NCI-H1417 (cell line): Measurements from ENCODE around the gene PPFIA4.

Source experiments
- DNase-seq, 3 experiments: peaks; one replicate each; lab custom pipeline; 2025; lab: John Stamatoyannopoulos, UW

The PPFIA4 gene

DNA sequence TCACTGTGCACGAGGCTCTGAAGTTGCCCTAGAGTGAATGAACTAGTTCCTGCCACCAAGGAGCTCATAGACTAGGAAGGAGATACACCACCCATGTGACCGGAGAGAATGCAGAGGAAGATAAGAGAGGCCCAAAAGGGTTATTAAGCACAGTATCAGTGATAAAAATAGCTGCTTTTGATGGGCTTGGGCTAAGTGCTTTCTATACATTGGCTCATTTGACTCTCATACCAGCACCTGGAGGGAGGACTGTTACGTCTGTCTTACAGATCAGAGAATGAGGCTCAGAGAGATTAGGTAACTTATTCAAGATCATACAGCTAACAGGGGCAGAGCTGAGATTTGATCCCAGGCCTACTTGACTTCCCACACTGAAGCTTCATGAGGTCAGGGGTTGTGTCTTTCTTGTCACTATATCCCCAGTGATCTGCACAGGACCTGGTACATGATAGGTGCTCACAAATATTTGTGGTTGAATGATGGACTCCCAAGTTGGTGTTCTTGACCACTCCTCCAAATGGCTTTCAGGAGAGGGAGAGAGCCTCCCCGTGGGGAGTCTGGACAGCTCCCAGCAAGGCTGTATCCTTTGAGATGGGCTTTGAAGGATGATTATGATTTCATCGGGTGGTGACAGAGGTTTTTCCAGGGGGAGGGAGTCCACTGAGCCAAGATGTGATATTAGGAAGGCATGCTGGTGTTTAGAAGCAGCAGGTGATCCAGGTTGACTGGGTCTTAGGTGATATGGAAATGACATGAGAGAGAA is 14.4 kb downstream of the PPFIA4 start:
- no peak for DNase-seq

DNA sequence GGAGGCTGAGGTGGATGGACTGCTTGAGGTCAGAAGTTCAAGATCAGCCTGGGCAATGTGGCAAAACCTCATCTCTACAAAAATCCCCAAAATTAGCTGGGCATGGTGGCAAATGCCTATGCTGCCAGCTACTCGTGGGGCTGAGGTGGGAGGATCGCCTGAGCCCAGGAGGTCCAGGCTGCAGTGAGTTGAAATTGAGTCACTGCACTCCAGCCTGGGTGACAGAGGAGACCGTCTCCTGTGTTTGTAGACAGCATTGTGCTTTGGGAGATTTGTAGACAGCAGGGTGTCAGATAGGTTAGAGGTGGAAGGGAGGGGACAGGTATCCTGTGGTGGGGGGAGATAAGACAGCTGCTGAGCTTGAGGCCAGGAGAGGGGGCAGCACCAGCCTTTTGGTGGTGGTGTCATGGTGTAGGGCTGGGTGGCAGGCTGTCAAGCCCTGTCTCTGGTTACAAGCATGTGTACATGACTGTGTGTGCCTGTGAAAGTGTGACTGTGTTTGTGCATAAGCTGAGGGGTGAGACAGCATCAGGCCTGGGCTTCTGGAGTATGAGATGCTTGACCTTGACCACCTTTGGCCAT is 15.2 kb downstream of the PPFIA4 start:
- no peak for DNase-seq

DNA sequence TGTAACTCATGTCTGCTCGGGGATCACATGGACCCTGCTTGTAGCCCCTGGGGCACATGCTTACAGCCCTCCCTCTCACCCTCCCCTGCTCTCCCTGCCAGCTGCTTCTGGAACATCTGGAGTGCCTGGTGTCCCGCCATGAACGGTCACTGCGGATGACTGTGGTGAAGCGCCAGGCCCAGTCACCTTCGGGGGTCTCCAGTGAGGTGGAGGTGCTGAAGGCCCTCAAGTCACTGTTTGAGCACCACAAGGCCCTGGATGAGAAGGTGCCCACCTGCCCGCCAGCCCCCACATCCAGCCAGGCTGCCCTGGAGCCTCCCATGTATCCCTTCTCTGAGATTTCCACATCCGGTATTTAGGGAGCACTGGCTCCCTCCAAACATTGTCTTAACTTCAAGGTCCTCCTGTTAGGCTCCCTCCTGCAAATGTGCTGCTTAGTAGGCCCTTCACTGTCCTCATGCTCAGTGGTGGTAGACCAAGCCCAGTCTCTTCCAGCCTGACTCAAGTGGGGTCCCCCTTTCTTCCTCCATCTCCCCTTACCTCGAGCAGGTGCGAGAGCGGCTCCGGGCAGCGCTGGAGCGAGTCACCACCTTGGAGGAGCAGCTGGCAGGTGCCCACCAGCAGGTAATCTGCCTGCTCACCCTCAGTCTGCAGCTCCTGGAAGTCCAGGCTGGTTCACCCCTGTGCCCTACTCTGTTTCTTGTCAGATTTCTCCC is 17.7 kb downstream of the PPFIA4 start:
- no peak for DNase-seq

DNA sequence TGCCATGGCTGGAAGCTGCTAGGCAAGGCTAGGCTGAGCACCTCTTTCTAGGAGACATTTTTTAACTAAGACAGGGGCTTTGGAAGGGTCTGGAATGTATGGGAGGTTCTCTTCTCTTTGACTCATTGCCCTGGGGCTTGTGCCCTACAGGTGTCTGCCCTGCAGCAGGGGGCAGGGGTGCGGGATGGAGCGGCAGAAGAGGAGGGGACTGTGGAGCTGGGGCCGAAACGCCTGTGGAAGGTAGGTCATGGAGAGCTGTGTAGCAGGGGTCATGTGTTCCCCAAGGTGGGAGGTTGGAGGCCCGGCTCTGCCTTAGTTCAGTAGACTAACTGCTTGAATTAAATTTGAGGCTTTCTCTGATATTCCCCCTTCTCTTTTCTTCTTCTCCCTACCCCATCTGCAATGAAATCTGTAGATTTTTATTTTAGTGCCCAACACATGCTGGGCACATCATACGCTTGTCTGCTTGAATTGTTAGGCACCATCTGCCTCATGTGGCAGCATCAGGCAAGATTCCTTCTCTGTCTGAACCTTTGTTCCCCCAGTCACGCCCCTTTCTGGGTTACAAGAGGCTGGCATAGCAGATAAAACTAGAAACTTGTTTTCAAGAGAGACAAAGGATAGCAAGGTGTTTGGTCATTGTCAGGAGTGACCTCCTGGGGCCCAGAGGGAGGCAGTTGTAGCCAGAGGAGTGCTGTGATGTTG is 18.4 kb downstream of the PPFIA4 start:
- DNase-seq, result no peak

DNA sequence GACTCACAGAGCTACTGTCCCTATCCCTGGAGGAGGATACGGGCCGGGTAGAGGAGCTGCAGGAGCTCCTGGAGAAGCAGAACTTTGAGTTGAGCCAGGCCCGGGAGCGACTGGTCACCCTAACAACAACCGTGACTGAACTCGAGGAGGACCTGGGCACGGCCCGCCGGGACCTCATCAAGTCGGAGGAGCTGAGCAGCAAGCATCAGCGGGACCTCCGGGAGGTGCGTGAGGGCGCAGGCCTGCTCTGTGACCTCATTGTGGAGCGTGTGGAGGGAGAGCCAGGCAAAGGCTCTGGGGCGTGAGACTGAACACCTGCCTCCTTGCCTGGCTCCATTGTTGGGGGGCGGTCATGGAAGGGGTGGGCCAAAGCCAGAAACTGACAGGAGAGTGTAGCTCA is 19.0 kb downstream of the PPFIA4 start:
- no peak for DNase-seq

DNA sequence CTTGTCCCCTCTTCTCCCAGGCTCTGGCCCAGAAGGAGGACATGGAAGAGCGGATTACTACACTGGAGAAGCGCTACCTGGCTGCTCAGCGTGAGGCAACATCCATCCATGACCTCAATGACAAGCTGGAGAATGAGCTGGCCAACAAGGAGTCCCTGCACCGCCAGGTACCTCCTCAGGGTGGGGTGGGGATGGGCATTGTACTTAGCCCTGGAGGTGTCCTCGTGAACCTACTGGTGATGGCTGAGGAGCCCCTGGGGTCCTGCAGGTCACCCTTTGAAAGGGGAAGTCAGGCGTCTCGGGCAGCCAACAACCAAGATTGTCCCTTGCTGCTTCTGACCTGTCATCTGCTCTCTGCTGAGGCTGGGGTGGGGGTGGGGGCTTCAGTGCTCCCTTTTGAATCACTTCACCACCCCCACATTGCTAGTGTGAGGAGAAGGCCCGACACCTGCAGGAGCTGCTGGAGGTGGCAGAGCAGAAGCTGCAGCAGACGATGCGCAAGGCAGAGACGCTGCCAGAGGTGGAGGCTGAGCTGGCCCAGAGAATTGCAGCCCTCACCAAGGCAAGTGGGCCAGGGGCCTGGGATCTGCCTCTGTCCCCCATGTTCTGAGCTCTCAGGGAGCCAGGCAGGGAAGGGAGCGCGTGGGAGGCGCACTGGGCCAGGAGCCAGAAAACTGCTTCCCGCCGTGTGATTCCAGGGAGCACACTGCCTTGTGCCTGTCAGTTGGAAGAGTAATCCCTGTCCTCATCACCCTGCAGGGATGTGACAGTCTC is 19.7 kb downstream of the PPFIA4 start:
- no peak for DNase-seq

DNA sequence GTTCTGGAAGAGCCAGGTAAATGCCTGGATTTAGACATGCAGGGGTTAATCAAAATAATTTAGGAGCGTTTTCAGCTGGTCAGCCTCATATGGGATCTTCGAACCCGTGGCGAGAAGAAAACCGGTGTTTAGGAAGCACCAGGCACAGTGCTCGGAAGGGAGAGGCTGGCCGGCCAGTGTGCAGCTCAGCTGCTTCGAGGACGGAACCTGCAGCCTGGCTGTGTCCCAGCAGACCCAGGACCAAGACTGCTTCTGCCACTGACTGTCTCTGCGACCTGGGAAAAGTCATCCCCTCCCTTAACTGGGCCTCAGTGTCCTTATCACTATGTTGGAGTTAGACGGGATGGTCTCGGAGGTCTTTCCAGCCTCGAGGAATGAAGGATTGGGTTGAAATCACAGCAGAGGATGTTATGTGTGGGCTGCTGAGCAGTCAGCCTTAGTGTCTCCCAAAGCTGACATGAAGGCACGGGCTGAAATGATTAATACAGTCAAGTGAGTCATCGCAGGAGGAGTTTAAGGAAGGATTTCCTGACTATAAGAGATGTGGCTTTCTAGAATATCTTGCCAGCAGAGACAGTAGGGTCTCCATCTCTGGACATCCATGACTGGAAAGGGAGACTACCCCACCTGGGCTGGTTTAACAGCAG is 20.8 kb downstream of the PPFIA4 start:
- no peak for DNase-seq

DNA sequence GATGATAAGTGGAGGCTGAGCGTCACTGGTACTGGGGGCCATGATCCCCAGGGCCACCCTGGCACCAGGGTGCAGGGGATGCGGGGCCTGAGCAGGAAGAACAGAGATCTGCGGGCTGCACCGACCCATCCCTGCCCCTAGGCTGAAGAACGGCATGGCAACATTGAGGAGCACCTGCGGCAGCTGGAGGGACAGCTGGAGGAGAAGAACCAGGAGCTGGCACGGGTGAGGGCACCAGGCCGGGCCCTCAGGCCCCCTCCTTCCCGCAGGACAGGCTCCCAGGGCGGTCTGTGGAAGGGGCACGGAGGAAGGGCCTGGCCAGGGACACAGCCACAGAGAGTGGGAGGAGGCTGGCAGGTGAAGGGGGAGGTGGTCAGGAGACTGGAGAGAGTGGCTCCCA is 21.8 kb downstream of the PPFIA4 start:
- peak in 1 of 3 experiments; percentile 41 for DNase-seq

DNA sequence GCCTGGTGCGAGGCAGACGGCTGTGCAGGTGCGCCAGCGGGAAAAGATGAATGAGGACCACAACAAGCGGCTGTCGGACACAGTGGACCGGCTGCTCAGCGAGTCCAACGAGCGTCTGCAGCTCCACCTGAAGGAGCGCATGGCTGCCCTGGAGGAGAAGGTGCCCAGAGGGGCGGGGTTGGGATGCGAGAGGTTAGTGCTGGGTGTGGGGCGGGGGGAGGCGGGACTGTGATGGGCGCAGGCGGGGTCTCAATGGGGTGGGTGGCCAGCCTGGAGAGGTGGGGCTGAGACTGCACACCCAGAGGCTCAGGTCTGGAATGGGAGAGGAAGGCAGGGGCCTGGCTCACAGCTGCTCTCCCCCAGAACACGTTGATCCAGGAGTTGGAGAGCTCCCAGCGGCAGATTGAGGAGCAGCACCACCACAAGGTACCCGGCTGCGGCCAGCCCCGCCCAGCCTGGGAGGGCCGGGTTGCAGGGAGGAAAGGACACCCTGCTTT is 22.3 kb downstream of the PPFIA4 start:
- peak; percentile 31 to 72 (median 69) for DNase-seq

DNA sequence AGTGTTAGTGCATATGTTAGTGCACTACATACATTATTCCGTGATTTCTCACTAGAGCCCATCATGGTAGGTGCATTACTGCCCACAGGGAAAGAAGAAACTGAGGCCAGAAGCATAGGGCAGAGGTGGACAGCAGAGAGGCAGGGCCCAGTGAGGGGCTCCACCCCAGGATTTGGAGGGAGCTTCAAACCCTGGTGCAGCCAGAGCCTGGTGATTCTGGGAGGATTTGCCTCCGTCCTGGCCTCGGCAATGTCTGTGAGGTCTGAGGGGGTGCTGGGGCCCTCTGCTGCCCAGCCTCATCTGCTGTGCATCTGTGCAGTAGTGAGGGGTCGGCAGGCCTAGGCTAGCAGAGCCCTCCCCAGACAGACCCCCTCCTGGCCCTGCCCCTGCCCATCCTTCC is 22.8 kb downstream of the PPFIA4 start:
- DNase-seq, result no peak

DNA sequence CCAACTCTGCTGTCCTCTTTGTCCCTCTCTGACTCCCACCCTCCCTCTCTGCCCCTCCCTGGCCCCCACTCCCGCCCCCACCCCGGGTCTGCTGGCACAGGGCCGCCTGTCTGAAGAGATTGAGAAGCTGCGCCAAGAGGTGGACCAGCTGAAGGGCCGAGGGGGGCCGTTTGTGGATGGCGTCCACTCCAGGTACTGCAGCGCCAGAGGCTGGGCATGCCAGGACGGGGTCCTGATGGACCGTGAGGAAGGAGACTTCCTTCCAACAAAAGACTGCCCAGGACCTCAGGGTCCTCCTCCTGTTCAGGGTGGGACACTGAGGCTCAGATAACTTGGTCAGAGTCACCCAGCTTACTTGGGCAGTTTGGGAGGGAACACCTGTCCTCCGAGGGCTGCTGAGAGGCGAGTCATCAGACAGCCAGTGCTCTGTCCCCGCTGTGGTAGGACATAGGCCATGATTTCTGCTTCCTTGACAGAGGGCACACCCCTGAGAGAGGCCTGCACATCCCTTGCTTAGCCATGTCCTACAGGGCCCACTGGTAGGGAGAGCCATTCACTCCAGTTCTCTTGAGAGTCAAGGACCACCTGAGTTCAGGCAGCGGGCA is 23.4 kb downstream of the PPFIA4 start:
- no peak for DNase-seq

DNA sequence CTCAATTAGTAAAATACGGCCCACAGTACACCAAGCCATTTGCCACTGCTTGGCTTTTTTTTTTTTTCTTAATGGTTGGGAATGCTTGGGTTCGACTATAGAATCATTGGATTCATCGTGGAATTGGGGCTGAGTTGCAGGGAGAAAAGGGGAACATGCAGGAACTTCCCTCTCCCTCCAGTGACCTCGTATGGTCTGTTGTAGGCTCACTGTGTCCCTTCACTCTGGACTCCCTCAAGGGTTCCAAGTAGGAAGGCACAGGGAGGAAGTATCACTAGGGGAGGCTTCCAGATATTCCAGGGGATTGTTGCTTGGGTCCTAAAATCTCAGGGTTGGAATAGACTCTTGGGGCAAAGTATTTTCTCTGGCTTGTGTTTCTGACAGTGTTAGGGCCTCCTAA is 24.5 kb downstream of the PPFIA4 start:
- no peak for DNase-seq

DNA sequence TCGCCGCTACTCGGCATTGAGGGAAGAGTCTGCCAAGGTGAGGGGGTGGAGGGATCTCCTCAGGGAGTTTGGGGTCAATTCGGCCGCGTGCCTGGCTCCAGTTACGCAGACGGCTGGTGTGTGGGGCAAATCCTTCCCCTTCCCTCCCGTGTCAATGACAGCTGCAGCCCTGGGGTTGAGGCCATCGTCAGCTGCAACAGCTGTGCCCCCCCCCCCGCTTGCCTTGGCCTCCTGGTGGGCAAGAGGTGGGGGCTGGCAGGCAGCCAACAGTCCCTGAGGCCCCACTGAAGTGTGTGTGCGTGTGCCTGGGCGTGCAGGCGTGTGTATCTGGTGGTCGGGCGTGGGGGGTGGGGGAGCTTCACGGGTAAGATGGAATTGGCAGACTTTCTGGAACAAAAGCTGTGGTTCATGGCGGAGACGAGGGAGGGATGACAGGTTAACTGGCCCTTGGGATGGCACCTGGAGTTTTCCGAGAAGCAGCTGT is 25.6 kb downstream of the PPFIA4 start:
- DNase-seq, result peak; percentile 68 to 92 (median 78)

DNA sequence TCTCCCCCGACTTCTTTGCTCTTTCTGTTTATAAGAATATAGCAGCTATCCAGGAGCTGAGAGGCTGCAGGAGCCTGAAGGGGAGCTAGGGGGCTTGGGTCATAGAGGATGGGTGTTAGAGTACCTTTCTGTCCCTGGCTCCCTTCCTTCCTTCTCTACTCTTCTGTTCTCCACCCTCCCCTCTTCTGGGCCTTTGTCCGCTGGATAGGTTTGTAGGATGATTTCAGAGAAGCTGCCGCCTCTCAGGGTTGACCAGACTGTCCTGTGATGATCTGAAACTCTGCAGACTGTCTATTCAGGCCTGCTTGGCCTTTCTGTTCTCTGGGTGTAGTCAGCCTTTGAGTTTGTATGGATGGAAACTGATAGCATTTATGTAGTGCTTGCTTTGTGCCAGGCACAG is 26.3 kb downstream of the PPFIA4 start:
- DNase-seq, result peak in 1 of 3 experiments; percentile 67

DNA sequence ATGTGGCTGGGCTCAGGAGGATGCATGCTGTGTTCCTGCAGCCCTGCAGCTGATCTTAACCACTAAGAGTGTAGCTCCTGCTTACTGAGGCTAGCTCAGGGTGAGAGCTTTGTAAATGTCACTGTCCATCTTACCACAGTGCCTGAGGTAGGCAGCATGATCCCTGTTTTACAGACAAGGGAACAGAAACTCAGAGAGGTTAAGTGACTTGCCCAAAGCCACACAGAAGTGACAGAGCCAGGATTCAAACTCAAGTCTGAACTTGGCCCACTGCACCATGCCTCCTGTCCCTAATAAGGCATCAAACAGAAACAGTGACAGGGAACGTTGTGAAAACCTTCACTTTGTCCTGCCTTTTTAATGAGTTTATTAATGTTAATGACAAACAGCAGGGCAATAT is 27.9 kb downstream of the PPFIA4 start:
- DNase-seq, result no peak

DNA sequence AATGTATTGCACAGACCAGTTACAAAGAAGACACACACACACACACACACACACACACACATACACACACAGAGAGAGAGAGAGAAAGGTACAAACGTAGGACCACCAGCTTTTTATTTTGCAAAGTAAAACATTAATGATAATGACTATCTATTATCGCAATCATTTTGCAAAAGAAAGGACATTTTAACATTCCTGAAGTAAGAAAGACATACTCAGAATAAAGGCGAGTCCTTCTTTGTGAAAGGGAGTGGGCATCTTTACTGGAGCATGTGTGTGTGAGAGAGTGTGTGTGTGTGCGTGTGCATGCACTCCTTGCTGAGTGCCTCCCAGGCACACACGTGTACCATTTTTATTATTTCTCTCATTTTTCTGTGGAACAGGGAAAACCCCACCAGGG is 28.4 kb downstream of the PPFIA4 start:
- no peak for DNase-seq

DNA sequence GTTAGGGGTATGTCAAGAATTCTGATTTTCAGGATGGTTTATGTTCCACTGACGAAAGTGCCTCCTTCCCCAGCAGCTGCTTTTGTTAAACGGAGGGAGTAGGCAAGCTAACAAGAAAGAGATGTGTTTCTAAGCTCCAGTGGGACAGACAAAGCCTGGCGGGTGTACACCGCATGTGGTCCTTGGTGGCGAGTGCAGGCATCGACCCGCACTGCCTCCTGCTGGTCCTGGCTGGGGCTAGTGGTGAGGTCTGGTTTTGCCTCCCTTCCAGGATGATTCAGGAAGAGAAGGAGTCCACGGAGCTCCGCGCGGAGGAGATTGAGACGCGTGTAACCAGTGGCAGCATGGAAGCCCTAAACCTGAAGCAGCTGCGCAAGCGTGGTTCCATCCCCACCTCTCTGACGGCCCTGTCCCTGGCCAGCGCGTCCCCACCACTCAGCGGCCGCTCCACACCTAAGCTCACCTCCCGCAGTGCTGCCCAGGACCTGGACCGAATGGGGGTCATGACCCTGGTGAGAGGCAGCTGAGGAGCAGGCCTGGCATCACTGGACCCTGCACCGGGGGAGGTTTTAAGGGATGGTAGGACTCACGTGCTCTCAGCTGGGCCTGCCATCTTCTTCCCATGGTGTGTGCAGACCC is 29.0 kb downstream of the PPFIA4 start:
- no peak for DNase-seq

DNA sequence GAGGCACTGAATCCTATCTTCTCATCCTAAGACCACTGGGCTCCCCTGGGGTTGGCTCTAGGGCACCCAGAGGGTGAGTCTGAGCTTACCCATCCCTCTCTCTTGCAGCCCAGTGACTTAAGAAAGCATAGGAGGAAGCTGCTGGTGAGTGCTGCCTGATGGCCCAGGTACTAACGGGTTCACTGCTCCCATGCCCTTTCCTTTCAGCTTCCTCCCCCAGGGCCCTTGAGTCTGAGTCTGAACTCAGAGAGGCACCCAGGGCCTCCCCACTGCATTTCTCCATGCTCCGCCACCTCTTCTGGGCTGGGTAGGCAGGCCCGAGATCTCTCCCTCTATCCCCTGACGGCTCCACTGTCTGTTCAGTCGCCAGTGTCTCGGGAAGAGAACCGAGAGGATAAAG is 29.7 kb downstream of the PPFIA4 start:
- DNase-seq, result no peak

DNA sequence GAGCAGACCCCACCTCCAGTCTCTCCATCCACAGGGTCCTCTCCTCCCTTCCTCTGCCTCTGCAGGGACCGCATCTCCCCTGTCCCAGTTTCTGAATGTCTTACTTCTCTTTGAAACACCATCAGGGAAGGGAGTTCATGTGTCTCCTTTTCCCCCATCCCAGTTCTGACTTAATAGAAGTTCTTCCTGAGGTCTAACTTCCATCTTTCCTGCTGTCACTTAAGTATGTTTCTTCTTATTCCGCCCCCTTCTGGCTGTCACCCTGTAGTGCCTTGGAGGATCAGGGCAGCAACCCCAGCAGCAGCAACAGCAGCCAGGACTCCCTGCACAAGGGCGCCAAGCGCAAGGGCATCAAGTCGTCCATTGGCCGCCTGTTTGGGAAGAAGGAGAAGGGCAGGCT is 30.2 kb downstream of the PPFIA4 start:
- DNase-seq, result no peak
